Astrocyte of the cerebellum (primary cell): ENCODE results near the gene ZBTB46.

ENCODE experiments used
- DNase-seq: peaks from one replicate; pipeline ENCODE4 v3.0.0-alpha.2; 2011; ENCODE audit warnings: low read depth
- H3K4me3 ChIP-seq: 2 replicates; pipeline ENCODE4 v1.5.1; 2011; ENCODE audit warnings: mild to moderate bottlenecking, low read depth, low read length, moderate library complexity
- CTCF ChIP-seq: IDR thresholded peaks from 2 replicates; pipeline ENCODE4 v1.5.1; 2012; ENCODE audit warnings: low read length, low read depth, moderate library complexity, mild to moderate bottlenecking; ENCODE audit errors: missing control alignments
- in situ Hi-C: cut with HindIII; loops from 2 replicates; pipeline ENCODE4 v1.10.0; 2017; ENCODE audit warnings: low sequenced_read_pairs

ZBTB46 gene

GRCh38 chr20:63825331-63826118 is 5.5 kb downstream of the ZBTB46 start:
- no peak overlapping the region for H3K4me3 ChIP-seq
- in situ Hi-C loops, result no loop called here
- no peak for TF ChIP-seq CTCF
- no peak for DNase-seq

DNA sequence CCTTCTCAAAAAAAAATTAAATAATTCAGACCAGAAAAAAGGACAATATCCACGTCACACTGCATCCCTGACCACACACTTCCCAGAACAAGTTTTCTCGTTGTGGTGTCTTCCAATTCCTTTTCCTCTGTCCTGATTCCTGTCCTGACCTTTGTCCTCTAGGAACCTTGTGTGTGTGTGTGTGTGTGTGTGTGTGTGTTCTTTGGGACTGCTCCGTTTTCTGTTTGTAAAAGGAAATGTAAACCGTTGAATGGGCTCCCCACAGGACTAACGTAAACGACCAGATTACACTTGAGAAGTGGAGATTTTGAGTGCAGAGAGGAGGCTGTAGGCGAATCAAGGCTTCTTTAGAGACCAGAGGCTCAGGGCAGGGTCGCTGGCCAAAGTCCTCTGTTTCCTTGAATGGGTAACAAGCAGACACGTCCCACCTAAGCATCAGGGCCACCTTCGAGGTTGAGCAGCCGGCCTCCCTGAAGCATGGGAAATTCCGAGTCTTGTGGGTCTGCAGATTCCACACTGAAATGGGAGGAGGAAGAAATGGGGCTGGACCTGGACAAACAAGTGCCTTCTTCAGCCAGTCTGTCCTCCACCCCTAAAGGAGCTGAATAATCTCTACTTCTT is 7.3 kb downstream of the ZBTB46 start:
- in situ Hi-C loops, result no loop called here
- no peak overlapping the region for H3K4me3 ChIP-seq
- no peak for TF ChIP-seq CTCF
- no peak for DNase-seq

DNA sequence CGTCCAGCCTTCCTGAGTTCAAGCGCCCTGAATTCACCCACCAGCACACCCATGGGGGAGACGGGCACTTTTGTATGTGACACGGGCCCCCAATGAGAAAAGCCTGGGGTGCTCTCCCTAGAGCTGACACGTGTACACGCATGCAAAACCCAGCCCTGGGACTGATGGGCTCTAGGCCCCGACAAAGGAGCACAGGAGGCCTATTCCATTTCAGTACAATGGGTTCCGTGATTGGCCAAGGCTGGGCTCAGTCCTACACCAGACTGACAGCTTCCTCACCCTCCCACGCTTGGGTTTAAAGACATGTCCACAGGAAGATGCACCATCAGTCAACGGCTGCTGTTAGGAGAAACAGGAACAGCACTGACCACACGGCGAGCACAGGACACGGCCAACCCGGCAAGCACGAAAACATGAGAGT is 8.8 kb downstream of the ZBTB46 start:
- in situ Hi-C loops, result no loop called here
- no peak overlapping the region for H3K4me3 ChIP-seq
- TF ChIP-seq CTCF, result no peak
- DNase-seq, result no peak

GRCh38 chr20:63821811-63822210 is 9.3 kb downstream of the ZBTB46 start:
- in situ Hi-C loops, result no loop called here
- DNase-seq, result no peak
- TF ChIP-seq CTCF, result no peak
- H3K4me3 ChIP-seq, result no peak overlapping the region

- no peak for DNase-seq
- in situ Hi-C loops, result no loop called here
- H3K4me3 ChIP-seq, result no peak overlapping the region
- TF ChIP-seq CTCF, result peak; percentile 24
Measured at GRCh38 chr20:63819224-63819921, 11.7 kb downstream of the ZBTB46 start.

DNA sequence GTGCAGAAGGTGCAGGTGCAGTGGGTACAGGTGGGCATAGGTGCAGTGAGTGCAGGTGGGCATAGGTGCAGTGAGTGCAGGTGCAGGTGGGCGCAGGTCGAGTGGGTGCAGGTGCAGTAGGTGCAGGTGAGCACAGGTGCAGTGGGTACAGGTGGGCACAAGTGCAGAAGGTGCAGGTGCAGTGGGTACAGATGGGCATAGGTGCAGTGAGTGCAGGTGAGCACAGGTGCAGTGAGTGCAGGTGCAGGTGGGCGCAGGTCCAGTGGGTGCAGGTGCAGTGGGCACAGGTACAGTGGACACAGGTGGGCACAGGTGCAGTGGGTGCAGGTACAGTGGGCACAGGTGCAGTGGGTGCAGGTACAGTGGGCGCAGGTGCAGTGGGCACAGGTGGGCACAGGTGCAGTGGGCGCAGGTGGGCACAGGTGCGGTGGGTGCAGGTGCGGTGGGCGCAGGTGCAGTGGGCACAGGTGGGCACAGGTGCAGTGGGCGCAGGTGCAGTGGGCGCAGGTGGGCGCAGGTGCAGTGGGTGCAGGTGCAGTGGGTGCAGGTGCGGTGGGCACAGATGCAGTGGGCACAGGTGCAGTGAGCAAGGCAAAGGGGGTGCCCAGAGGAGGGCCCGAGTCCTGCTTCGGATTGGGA is 15.3 kb downstream of the ZBTB46 start:
- TF ChIP-seq CTCF, result no peak
- in situ Hi-C loops, result no loop called here
- no peak overlapping the region for H3K4me3 ChIP-seq
- no peak for DNase-seq
